IPS-15b (cell line): Measurements from ENCODE around the gene VAV2.
"Not testable (repeated sequence)": the region's sequence is repeated elsewhere in the genome, so short reads cannot be mapped to it uniquely, and the experiment has no call there.

Source experiments
- H3K27me3 ChIP-seq: one replicate; pipeline ENCODE4 v1.6.1; 2013; ENCODE audit warnings: low read length; ENCODE audit not compliant: control insufficient read depth, insufficient read depth
- H3K36me3 ChIP-seq: one replicate; pipeline ENCODE4 v1.6.1; 2013; ENCODE audit warnings: low read length; ENCODE audit not compliant: control insufficient read depth, insufficient read depth
- H3K4me1 ChIP-seq: one replicate; pipeline ENCODE4 v1.6.1; 2013; ENCODE audit warnings: mild to moderate bottlenecking, low read length; ENCODE audit not compliant: control insufficient read depth, insufficient read depth
- H3K4me3 ChIP-seq: one replicate; pipeline ENCODE4 v1.5.1; 2013; ENCODE audit warnings: low read depth, low read length
- H3K9ac ChIP-seq: one replicate; pipeline ENCODE4 v1.6.1; 2013; ENCODE audit warnings: low read depth, mild to moderate bottlenecking, low read length
- H3K9me3 ChIP-seq: one replicate; pipeline ENCODE4 v1.6.1; 2013; ENCODE audit warnings: mild to moderate bottlenecking, low read length; ENCODE audit not compliant: control insufficient read depth, insufficient read depth

VAV2 gene

DNA sequence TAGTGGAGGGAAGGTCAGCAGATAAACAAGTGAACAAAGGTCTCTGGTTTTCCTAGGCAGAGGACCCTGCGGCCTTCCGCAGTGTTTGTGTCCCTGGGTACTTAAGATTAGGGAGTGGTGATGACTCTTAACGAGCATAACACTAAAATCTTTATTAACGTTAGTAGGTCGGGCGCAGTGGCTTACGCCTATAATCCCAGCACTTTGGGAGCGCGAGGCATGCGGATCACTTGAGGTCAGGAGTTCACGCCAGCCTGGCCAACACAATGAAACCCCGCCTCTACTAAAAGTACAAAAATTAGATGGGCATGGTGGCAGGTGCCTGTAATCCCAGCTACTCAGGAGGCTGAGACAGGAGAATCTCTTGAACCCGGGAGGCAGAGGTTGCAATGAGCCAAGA is 96.1 kb downstream of the VAV2 start:
- H3K9ac ChIP-seq, H3K36me3 ChIP-seq, H3K27me3 ChIP-seq, H3K4me3 ChIP-seq, H3K4me1 ChIP-seq, H3K9me3 ChIP-seq: not testable (repeated sequence)

DNA sequence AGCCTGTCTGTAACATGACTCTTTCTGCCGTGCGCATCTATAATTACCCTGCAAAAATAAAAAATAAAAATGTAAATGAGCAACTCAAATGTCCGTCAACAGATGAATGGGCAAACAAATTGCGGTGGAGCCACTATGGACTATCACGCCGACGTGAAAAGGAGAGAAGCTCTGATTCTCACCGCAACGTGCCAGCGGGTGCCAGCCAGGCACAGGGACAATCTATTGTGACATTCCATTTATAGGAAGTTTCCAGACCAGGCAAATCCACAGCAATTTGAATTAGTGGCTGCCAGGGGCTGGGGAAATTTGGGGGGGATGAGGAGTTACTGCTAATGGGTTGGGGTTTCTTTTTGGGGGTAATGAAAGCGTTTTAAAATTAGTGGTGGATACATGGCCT is 96.8 kb downstream of the VAV2 start:
- Histone ChIP-seq H3K4me3 (no peak overlapping the region), H3K27me3 (no peaks in the 10 kb centered on the region), H3K9ac (no peak overlapping the region), H3K36me3 (peaks cover 5% of the 10 kb centered on the region), H3K9me3 (no peaks in the 10 kb centered on the region), H3K4me1 (peaks cover 2% of the 10 kb centered on the region)

DNA sequence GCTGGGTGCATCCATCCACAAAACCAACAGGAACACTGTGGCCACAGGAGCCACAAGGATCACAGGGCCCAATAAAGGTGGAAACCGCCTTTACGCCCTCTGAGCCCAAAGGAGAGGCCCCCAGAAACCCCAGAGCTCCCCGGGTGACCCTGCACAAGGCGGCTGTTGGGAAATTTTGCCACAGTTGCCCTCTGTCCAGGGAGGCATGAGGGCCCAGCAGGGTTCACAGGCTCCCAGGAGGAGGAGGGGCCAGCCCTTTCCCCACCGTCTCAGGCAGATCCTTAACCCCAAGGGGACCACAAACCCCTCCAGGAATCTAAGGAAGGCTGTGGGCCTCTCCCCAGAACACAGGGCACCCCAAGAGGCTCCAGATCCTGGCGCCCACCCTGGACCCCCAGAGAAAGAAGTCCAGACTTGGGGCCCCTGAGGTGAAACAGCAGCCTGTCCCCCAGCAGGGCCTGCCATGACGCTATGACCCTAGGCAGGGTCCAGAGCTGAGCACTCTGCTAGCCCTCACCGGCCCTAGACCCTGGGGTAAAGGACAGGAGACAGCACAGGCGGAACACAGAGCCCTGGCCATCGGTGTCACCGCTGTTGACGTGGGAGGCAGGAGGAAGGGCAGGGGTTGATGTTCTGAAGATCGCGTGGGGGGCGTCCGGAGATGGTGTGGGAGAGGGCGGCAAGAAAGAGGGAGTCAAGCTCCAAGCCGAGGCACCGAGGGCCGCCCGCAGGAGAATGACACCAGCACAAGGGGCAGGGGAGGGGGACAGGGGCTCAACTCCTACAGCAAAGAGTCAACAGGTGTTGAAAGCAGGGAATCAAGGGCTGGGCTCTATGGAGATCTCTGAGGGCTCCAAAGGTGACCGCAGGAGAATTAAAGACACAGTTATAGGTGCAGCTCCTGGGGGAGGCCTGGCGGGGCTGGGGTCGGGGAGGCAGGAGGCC is 97.5 kb downstream of the VAV2 start:
- Histone ChIP-seq H3K27me3 (no peaks in the 10 kb centered on the region), H3K4me3 (no peak overlapping the region), H3K36me3 (peaks cover 5% of the 10 kb centered on the region), H3K9me3 (no peaks in the 10 kb centered on the region), H3K9ac (no peak overlapping the region), H3K4me1 (peaks cover 2% of the 10 kb centered on the region)

DNA sequence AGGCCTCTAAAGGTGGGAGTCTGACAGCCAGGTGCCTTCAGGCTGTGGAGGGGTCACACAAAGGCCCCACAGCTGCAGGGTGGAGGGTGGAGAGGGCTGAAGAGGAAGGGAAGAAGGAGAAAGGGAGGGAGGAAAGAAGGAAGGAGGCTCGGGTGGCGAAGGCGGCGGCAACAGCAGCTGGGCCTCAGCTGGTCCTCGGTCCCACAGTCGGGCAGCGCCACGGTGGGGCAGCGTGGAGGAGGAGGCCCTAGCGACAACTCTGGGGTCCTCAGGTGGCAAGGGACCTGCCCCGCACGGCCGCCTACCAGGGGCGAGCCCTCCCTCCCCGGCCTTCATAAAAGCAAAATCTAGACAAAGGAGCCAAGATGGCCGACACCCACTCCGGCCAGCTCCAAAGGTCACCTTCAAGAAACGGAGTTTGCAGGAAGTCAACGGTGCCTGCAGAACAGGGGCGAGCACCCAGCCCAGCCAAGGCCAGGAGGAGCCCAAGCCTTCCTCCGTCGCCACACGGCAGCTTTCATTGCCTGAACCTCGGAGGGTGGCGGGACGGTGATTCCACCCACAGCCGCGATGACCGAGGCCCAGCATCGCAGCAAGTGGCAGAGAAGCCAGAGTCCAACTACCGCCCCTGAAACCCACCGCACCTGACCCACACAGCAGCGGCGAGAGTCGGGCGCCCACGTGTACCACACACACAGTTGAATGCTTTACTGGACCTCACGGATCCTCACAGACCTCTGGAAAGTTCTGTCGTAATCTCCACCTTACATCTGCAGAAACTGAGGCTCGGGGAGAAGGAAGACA is 98.7 kb downstream of the VAV2 start:
- Histone ChIP-seq H3K9ac (no peak overlapping the region), H3K4me1 (peaks cover 4% of the 10 kb centered on the region), H3K9me3 (no peaks in the 10 kb centered on the region), H3K4me3 (no peak overlapping the region), H3K36me3 (peaks cover 5% of the 10 kb centered on the region), H3K27me3 (no peaks in the 10 kb centered on the region)

DNA sequence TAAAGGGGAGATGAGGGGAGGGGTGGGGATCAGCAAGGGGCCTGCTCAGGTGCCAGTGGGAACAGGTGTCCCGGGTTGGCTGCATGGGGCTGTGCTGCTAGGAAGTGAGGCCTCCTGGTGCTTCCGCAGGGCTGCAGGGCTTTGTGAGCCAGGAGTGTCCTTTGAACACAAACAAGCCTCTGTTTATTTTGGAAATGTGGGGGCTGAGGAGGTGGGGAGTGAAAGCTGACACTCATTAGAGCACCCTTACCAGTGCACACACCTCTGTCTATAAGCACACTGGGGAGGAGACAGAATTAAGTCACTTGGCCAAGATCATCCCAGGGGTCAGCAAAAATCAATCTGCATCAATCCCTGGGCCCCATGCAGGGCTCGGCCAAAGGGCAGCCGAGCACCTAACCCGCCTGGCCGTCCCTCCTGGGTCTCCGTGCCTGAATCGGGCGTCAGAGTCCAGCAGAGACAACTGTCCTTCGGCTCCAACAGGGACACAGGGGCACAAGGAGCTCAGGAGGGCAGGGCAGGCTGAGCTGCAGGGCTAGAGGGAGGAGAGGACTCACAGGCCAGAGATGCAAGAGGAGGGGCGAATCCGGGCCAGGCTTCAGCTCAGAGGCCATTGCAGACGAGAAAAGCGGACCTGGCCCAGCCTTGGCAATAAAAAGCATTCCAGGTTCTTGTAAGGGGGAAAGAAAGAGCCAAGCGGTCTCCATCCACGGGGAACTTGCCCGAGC is 99.8 kb downstream of the VAV2 start:
- Histone ChIP-seq H3K4me3 (no peak overlapping the region), H3K4me1 (peaks cover 4% of the 10 kb centered on the region), H3K27me3 (no peaks in the 10 kb centered on the region), H3K9me3 (no peaks in the 10 kb centered on the region), H3K36me3 (peaks cover 5% of the 10 kb centered on the region), H3K9ac (no peak overlapping the region)

DNA sequence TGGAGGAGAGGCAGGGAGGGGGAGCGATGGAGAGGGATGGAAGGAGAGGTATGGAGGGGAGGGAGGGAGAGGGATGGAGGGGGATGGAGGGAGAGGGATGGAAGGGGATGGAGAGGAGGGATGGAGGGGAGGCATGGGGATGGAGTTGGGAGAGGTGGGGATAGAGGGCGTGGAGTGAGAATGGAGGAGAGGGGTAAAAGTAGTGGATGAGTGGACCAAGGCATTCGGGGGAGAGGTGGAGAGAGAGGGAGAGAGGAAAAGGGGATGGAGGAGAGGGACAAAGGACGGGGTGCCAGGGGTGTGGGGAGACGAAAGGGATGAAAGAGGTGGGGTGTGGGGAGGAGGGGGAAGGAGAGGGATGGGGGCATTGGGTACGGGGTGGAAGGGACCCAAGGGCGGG is 100.4 kb downstream of the VAV2 start:
- Histone ChIP-seq H3K9me3 (no peaks in the 10 kb centered on the region), H3K4me3 (no peak overlapping the region), H3K4me1 (peaks cover 4% of the 10 kb centered on the region), H3K27me3 (no peaks in the 10 kb centered on the region), H3K36me3 (peaks cover 5% of the 10 kb centered on the region), H3K9ac (no peak overlapping the region)

DNA sequence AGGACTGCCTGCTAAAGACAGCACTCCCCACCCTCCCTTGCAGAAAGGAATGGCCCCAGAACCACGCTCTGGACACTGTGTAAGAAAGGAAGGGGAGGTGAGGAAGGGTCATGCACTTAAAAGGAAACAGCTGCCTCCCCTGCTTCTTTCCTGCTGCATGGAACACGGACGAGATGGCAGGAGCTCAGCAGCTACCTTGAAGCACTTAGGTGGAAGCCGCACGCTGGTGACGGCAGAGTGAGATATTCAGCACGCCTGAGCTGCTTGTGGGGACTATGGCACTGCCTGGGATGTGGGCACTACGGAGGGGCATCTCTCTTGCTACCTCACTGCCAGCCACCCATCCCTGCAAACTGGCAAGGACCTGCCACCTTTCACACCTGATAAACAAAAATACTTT is 101.5 kb downstream of the VAV2 start:
- H3K9me3 ChIP-seq, result no peaks in the 10 kb centered on the region
- no peak overlapping the region for H3K4me3 ChIP-seq
- H3K36me3 ChIP-seq, result peaks cover 5% of the 10 kb centered on the region
- H3K27me3 ChIP-seq, result no peaks in the 10 kb centered on the region
- peaks cover 4% of the 10 kb centered on the region for H3K4me1 ChIP-seq
- H3K9ac ChIP-seq, result no peak overlapping the region

DNA sequence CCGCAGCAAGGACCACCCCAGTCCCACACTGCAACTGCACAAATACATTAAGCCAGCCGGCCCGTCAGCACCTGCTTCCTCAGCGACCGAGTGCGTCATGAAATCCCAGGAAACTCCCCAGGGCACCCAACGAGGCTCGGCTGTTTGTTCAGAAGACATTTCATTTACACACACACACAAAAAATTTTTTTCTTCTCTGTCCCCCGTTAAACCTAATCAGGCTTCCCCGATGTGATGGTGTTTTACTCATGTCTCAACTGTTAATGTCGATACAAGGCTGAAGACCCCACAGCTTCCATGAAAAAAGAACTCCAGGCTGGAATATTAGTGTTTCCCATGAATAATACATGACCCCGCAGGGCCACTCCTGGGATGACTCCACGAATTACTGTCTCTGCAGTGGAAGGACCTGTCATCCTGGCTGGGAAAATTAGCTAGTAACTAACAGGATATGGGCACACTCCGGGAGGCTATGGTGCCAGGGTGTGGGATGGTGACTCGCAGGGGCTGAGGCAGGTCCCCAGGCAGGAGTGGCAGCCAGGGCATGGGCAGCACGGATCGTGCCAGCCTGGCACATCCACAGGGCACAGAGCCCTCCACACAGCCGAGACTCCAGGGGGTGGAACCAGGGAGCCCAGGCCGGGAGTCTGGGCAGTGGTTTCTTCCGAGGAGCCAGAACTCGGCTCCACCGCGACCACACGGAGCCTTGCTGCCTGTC is 102.4 kb downstream of the VAV2 start:
- peaks cover 5% of the 10 kb centered on the region for H3K36me3 ChIP-seq
- H3K4me3 ChIP-seq, result no peak overlapping the region
- H3K27me3 ChIP-seq, result no peaks in the 10 kb centered on the region
- H3K9me3 ChIP-seq, result no peaks in the 10 kb centered on the region
- peaks cover 4% of the 10 kb centered on the region for H3K4me1 ChIP-seq
- no peak overlapping the region for H3K9ac ChIP-seq

DNA sequence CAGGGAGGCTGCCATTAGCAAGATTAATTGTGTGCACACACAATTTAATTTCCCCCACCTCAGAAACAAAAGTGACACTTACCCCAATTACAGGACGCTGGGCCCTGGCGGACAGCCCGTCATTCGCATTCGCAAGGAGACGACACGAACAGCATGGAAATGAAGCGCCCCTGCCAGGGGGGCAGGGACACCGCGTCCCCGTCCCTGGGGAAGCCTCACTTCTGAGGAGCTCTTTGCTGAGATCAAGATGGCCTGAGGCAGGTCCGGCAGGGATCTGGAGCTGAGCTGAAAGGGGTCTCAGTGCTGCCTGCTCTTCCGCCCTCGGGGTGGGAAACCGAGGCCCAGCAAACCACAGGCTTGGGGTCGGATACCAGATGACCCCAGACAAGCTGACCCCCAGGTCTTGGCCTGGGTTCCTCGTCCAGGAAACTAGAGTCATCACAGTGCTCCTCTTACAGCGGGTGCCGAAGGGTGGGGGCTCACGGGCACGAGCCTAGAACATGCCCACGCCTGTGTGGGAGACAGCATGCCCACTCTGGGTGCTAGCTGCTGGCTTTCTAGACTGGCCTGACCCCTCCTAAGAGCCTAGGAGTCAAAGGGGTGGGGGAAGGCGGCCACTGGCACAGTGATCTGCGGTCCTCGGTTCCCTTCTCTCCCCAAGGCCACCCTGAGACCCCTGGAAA is 103.2 kb downstream of the VAV2 start:
- Histone ChIP-seq H3K36me3 (peaks cover 5% of the 10 kb centered on the region), H3K4me1 (peaks cover 4% of the 10 kb centered on the region), H3K4me3 (no peak overlapping the region), H3K9ac (no peak overlapping the region), H3K27me3 (no peaks in the 10 kb centered on the region), H3K9me3 (no peaks in the 10 kb centered on the region)

DNA sequence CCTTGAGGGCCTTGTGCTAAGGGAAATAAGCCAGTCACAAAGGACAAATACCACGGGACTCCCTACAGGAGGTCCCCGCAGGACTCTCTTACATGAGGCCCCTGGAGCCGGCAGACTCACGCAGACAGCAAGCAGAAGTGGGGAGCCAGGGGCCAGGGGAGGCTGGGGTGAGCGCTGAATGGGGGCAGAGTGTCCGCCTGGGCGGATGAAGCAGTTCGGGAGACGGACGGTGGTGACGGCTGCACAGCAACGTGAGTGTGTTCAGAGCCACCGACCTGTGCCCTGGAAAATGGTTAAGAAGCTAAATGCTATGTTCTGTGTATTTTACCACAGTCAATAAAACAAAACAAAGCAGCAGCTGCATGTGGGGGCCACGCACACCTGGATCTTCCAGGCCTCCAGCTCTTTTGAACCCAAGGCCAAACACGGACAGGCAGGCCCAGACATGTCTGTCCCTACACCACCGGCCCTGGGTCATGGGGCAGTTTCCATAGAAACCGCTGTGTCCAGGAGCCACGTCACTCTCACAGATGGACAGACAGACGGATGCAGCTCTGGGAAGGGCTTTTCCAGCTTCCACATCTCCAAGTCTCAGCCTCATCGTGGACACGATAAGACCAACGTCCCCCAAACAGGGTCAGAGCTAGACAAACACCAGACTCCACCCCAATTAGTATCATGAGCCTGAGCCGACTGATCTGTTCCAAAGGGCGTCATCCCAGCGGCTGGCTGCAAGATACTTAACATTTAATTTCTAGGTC is 103.9 kb downstream of the VAV2 start:
- Histone ChIP-seq H3K9ac (peak overlapping the region; percentile 13), H3K27me3 (no peaks in the 10 kb centered on the region), H3K9me3 (no peaks in the 10 kb centered on the region), H3K36me3 (peaks cover 5% of the 10 kb centered on the region), H3K4me1 (peaks cover 4% of the 10 kb centered on the region), H3K4me3 (no peak overlapping the region)
